GM12878 (cell line): ENCODE measurements around the gene NPAS3. TPM values are rescaled to one million over a fixed set of nuclear protein-coding genes. Genes with fewer than 3 reads are reported as not detected.

Experiments
- ATAC-seq: fragments of 200-7000 bp; cut with Tn5 transposase; 3 replicates; pipeline ENCODE4 v1.9.1; 2020; ENCODE audit warnings: mild to moderate bottlenecking, moderate library complexity
- BruUV-seq: library from RNA; stranded (reverse); fragments of 400-500 nt; replicated peaks from 2 replicates; lab custom pipeline; 2021; lab: Mats Ljungman, UMichigan
- CTCF ChIA-PET: fragments of 300-600 bp; sonication (Branson Sonifier 250); formaldehyde crosslinking; extraction: SDS; loops from one replicate; lab custom pipeline; 2021; ENCODE audit warnings: inconsistent platforms; lab: Yijun Ruan, JAX
- POLR2A ChIA-PET: fragments of 350-600 bp; formaldehyde crosslinking; extraction: SDS; loops from one replicate; lab custom pipeline; 2021; ENCODE audit warnings: inconsistent platforms; lab: Charles Lee
- RAD21 ChIA-PET: fragments of 300-600 bp; sonication (Branson Sonifier 250); formaldehyde crosslinking; loops from one replicate; lab custom pipeline; 2023; ENCODE audit warnings: antibody characterized with exemption; ENCODE audit not compliant: unreplicated experiment; lab: Charles Lee
- SMC1A ChIA-PET: fragments of 300-600 bp; sonication (Branson Sonifier 250); formaldehyde crosslinking; loops from one replicate; lab custom pipeline; 2023; ENCODE audit not compliant: unreplicated experiment, uncharacterized antibody; lab: Charles Lee
- DNase-seq: peaks from one replicate; pipeline ENCODE4 v3.0.0-alpha.2; 2011; ENCODE audit warnings: low read depth, low spot score
- FAIRE-seq: peaks from 3 replicates; lab custom pipeline; 2011; peaks lifted over from hg19 to GRCh38; lab: Jason Lieb, UNC
- H2AFZ ChIP-seq: 2 replicates; pipeline ENCODE4 v1.6.0; 2011; ENCODE audit warnings: low read depth, low read length, control low read depth; ENCODE audit not compliant: control insufficient read depth
- H3K27ac ChIP-seq: 2 replicates; pipeline ENCODE4 v1.5.1; 2011; ENCODE audit warnings: control low read depth; ENCODE audit not compliant: control insufficient read depth, insufficient read depth
- H3K27me3 ChIP-seq, 2 experiments: replicated peaks in 1 of 2; 2 replicates each; pipeline versions ENCODE4 v1.6.0 to v1.6.1; 2011; ENCODE audit warnings: low read length in 1 of 2; ENCODE audit not compliant: control insufficient read depth in 2 of 2, insufficient read depth in 2 of 2
- H3K36me3 ChIP-seq, 2 experiments: 2 replicates each; pipeline ENCODE4 v1.5.1; 2011; ENCODE audit warnings: low read length in 1 of 2; ENCODE audit not compliant: control insufficient read depth in 2 of 2, insufficient read depth in 2 of 2
- H3K4me1 ChIP-seq: 2 replicates; pipeline ENCODE4 v1.6.1; 2011; ENCODE audit warnings: mild to moderate bottlenecking, low read length, moderate library complexity, mixed read lengths; ENCODE audit not compliant: control insufficient read depth, insufficient read depth
- H3K4me2 ChIP-seq: 2 replicates; pipeline ENCODE4 v1.6.0; 2011; ENCODE audit warnings: control low read depth; ENCODE audit not compliant: control insufficient read depth, insufficient read depth
- H3K4me3 ChIP-seq: fragments of 200-600 bp; sonication (generic); 2 replicates; pipeline ENCODE4 v1.5.1; 2016
- H3K79me2 ChIP-seq: 2 replicates; pipeline ENCODE4 v1.6.0; 2011; ENCODE audit warnings: low read length; ENCODE audit not compliant: control insufficient read depth, insufficient read depth
- H3K9ac ChIP-seq: 2 replicates; pipeline ENCODE4 v1.8.0; 2011; ENCODE audit warnings: low read length, control low read depth, mixed read lengths; ENCODE audit not compliant: control insufficient read depth, insufficient read depth
- H3K9me3 ChIP-seq: replicated peaks from 3 replicates; pipeline ENCODE4 v1.5.1; 2011; ENCODE audit warnings: mild to moderate bottlenecking, low read length; ENCODE audit not compliant: control insufficient read depth, insufficient read depth
- H4K20me1 ChIP-seq: 2 replicates; pipeline ENCODE4 v1.6.0; 2011; ENCODE audit not compliant: control insufficient read depth, insufficient read depth
- BHLHE40 ChIP-seq, 2 experiments: fragments of 450-650 bp in 1 of 2; IDR thresholded peaks; 2 replicates each; pipeline ENCODE4 v1.6.1; 2011 to 2017; ENCODE audit warnings: low read depth in 2 of 2, borderline replicate concordance in 1 of 2, improper control_type of control experiment in 1 of 2, low read length in 1 of 2, mild to moderate bottlenecking in 1 of 2
- BRCA1 ChIP-seq: IDR thresholded peaks from 2 replicates; pipeline ENCODE4 v1.6.1; 2011; ENCODE audit warnings: low read depth, low read length, improper control_type of control experiment
- CREB1 ChIP-seq: IDR thresholded peaks from 2 replicates; pipeline ENCODE4 v1.6.1; 2012; ENCODE audit warnings: low read depth, mild to moderate bottlenecking, inconsistent platforms
- EED ChIP-seq: sonication (generic); IDR thresholded peaks from 2 replicates; pipeline ENCODE4 v1.6.1; 2016; ENCODE audit warnings: antibody characterized with exemption, low read depth
- EZH2 ChIP-seq: IDR thresholded peaks from 2 replicates; pipeline ENCODE4 v1.6.1; 2012; ENCODE audit warnings: low read depth, mild to moderate bottlenecking, control low read depth, inconsistent platforms, low read length, borderline replicate concordance; ENCODE audit not compliant: control insufficient read depth
- FOXM1 ChIP-seq: IDR thresholded peaks from 2 replicates; pipeline ENCODE4 v1.6.1; 2012; ENCODE audit warnings: low read depth, mild to moderate bottlenecking, inconsistent platforms, low read length, moderate library complexity
- HDAC2 ChIP-seq: fragments of 200-600 bp; sonication (generic); IDR thresholded peaks from 2 replicates; pipeline ENCODE4 v1.6.1; 2017
- KAT2A ChIP-seq: conservative IDR thresholded peaks from 2 replicates; pipeline ENCODE4 v1.6.1; 2011; ENCODE audit warnings: low read depth, low read length; ENCODE audit not compliant: control insufficient read depth
- KLF5 ChIP-seq: fragments of 450-650 bp; IDR thresholded peaks from 2 replicates; pipeline ENCODE4 v1.6.1; 2014; ENCODE audit warnings: mild to moderate bottlenecking; ENCODE audit not compliant: partially characterized antibody
- MLLT1 ChIP-seq: fragments of 450-650 bp; IDR thresholded peaks from 2 replicates; pipeline ENCODE4 v1.6.1; 2016; ENCODE audit warnings: mild to moderate bottlenecking
- NR2C1 ChIP-seq: fragments of 450-650 bp; IDR thresholded peaks from 2 replicates; pipeline ENCODE4 v1.6.1; 2017; ENCODE audit warnings: antibody characterized with exemption, mild to moderate bottlenecking, moderate library complexity
- PML ChIP-seq: IDR thresholded peaks from 2 replicates; pipeline ENCODE4 v1.6.1; 2012; ENCODE audit warnings: low read length, inconsistent platforms
- POLR2AphosphoS5 ChIP-seq: IDR thresholded peaks from 2 replicates; pipeline ENCODE4 v1.6.1; 2011; ENCODE audit warnings: mild to moderate bottlenecking, low read length, inconsistent platforms
- SMARCA5 ChIP-seq: fragments of 450-650 bp; IDR thresholded peaks from 2 replicates; pipeline ENCODE4 v1.6.1; 2017; ENCODE audit warnings: mild to moderate bottlenecking
- TARDBP ChIP-seq: IDR thresholded peaks from 2 replicates; pipeline ENCODE4 v1.6.1; 2016; ENCODE audit warnings: borderline replicate concordance
- TCF3 ChIP-seq: IDR thresholded peaks from 2 replicates; pipeline ENCODE4 v1.6.1; 2012; ENCODE audit warnings: low read depth, mild to moderate bottlenecking, low read length, borderline replicate concordance; ENCODE audit not compliant: insufficient read depth
- ZNF592 ChIP-seq: fragments of 450-650 bp; IDR thresholded peaks from 2 replicates; pipeline ENCODE4 v1.6.1; 2017; ENCODE audit warnings: mild to moderate bottlenecking, moderate library complexity
- ZNF622 ChIP-seq: fragments of 450-650 bp; IDR thresholded peaks from 2 replicates; pipeline ENCODE4 v1.6.1; 2017; ENCODE audit warnings: mild to moderate bottlenecking, inconsistent platforms
- ZSCAN29 ChIP-seq: fragments of 450-650 bp; IDR thresholded peaks from 2 replicates; pipeline ENCODE4 v1.6.1; 2017; ENCODE audit warnings: mild to moderate bottlenecking, moderate library complexity
- WGBS: methylation state at CpG from one replicate; pipeline ENCODE4 v1.1.6; 2016; ENCODE audit warnings: low lambda C conversion rate; ENCODE audit not compliant: insufficient replicate concordance, insufficient coverage; ENCODE audit errors: missing lambda C conversion rate; 5-methylcytosine and 5-hydroxymethylcytosine counted together
- in situ Hi-C: fragments of 300-500 bp; cut with MboI; formaldehyde crosslinking; loops from 9 replicates; pipeline ENCODE4 v1.14.3; 2018; ENCODE audit warnings: mixed read lengths
- intact Hi-C: fragments of 100-400 bp; cut with micrococcal nuclease; formaldehyde crosslinking; loops from one replicate; pipeline ENCODE4 v1.14.2; 2022; ENCODE audit not compliant: unreplicated experiment
- polyA plus RNA-seq, 11 experiments: library from polyadenylated mRNA; depleted of rRNA in 4 of 11; unstranded in 6 of 11; stranded (reverse) in 5 of 11; fragments of >200 nt; fragmentation: Nextera tagmentation in 4 of 11; fragmentation: Illumina TruSeq in 1 of 11; extraction: Ambion mirVana in 4 of 11; extraction: Trizol in 1 of 11; gene quantifications; 1 replicate in 1 of 11; 2 replicates in 10 of 11; pipeline versions ENCODE4 v1.2.1 to v1.2.3, GENCODE V29; 2011 to 2016; ENCODE audit warnings: inconsistent platforms in 2 of 11, missing spikeins in 2 of 11, low read depth in 1 of 11
- total RNA-seq, 4 experiments: library from RNA; depleted of rRNA in 3 of 4; stranded (reverse); fragments of >200 nt in 3 of 4; fragmentation: Illumina TruSeq in 1 of 4; extraction: Trizol in 1 of 4; gene quantifications; 2 replicates each; pipeline versions ENCODE4 v1.2.1 to v1.2.3, GENCODE V29; 2013 to 2021
- TF ChIP-seq, protein P1 (sequence below): IDR thresholded peaks from 2 replicates; pipeline ENCODE4 v1.6.1; 2012; ENCODE audit warnings: low read depth, low read length, improper control_type of control experiment

Gene NPAS3
- total and polyA plus RNA-seq, 10 of the 15 experiments (the other 5 are each of a cell fraction or from before 2014, with no cell fraction given): under 0.01 to 2.7 (median 0.03) TPM; not detected in 6

DNA sequence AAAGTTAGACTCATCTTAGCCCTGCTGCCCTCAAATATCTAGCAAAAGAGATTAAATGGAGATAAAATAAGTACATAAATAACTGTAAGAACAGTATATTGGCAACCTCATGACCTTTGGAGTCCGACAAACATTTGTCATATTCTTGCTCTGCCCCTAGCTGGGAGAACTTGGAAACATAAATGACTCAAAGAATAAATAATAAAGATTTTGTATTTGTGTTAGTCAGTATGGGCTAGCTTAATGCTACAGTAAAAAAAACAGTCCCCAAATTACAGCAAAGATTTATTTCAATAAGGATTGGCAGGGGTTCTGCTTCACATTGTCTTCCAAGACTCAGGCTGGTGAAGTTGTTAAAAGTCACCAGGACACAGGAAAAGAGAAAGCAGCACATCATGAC, 791.5 kb downstream of the NPAS3 start:
- H3K27me3 ChIP-seq: no peaks in the 10 kb centered on the region; a peak in 1 of 4 replicates
- no peak for TF ChIP-seq FOXM1
- no peak for TF ChIP-seq EZH2
- TF ChIP-seq EED: no peak
- TF ChIP-seq NR2C1: no peak
- no peak for TF ChIP-seq ZNF592
- TF ChIP-seq POLR2AphosphoS5: no peak
- TF ChIP-seq PML: no peak
- TF ChIP-seq ZSCAN29: no peak
- TF ChIP-seq BHLHE40 (IDR thresholded peaks at IDR 0.05; ENCODE audit: borderline replicate concordance in 1 of 2, low read depth in 2 of 2, low read length in 1 of 2): no peak
- no peak for TF ChIP-seq SMARCA5
- TF ChIP-seq CREB1: no peak
- TF ChIP-seq KLF5: no peak
- TF ChIP-seq HDAC2: no peak
- TF ChIP-seq BRCA1: no peak
- no peak for TF ChIP-seq TCF3
- TF ChIP-seq KAT2A: no peak
- TF ChIP-seq ZNF622: no peak
- TF ChIP-seq, protein P1, sequence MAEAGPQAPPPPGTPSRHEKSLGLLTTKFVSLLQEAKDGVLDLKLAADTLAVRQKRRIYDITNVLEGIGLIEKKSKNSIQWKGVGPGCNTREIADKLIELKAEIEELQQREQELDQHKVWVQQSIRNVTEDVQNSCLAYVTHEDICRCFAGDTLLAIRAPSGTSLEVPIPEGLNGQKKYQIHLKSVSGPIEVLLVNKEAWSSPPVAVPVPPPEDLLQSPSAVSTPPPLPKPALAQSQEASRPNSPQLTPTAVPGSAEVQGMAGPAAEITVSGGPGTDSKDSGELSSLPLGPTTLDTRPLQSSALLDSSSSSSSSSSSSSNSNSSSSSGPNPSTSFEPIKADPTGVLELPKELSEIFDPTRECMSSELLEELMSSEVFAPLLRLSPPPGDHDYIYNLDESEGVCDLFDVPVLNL: no peak
- no peak for TF ChIP-seq TARDBP
- no peak for TF ChIP-seq MLLT1
- H3K9me3 ChIP-seq: no peaks in the 10 kb centered on the region
- intact Hi-C loops: no loop called here
- no peak for FAIRE-seq
- no peak overlapping the region for H3K27ac ChIP-seq
- H3K4me2 ChIP-seq: no peak overlapping the region
- no peaks in the 10 kb centered on the region for H3K36me3 ChIP-seq
- ChIA-PET CTCF (interaction anchor here (1.3 kb wide), 1 partner anchor 54 kb away, joined by 6 read pairs; no protein-coding TSS in a partner anchor), RAD21 (interaction anchor here (1.1 to 1.3 kb wide), 2 partner anchors 35 to 54 kb away, joined by 3 to 4 read pairs; no protein-coding TSS in a partner anchor), SMC1A (interaction anchor here (0.7 to 7.2 kb wide), 7 partner anchors 9 to 226 kb away, joined by 3 to 48 read pairs (median 4); no protein-coding TSS in a partner anchor), POLR2A (no interaction called here)
- 0% methylated on average over 1 of the region's 1 CpG for WGBS
- no peak for DNase-seq
- H2AFZ ChIP-seq: no peak overlapping the region
- BruUV-seq: no TSS peak
- in situ Hi-C loops: no loop called here
- H3K4me3 ChIP-seq: no peak overlapping the region
- no peaks in the 10 kb centered on the region for H4K20me1 ChIP-seq
- ATAC-seq: no peak
- H3K79me2 ChIP-seq: no peaks in the 10 kb centered on the region
- H3K4me1 ChIP-seq: no peaks in the 10 kb centered on the region
- no peak overlapping the region for H3K9ac ChIP-seq
